Spleen (tissue), 7 donors: ENCODE results near the gene CXCL16.

Experiments used
- POLR2A ChIP-seq, 3 donors: fragments of 450-650 bp; IDR thresholded peaks; one replicate each; pipeline ENCODE4 v1.5.1; 2017; ENCODE audit warnings: antibody characterized with exemption in 3 of 3, mild to moderate bottlenecking in 1 of 3
- TF ChIP-seq, protein P1 (sequence below), 11 experiments: fragments of 200-600 bp in 7 of 11; fragments of 450-650 bp in 4 of 11; sonication (generic) in 4 of 11; IDR thresholded peaks in 8 of 11; conservative IDR thresholded peaks in 3 of 11; 1 replicate in 7 of 11; 2 replicates in 4 of 11; pipeline versions ENCODE4 v1.4.0 to v1.8.0; 2016 to 2021; ENCODE audit warnings: antibody characterized with exemption in 11 of 11, inconsistent platforms in 4 of 11, mild to moderate bottlenecking in 1 of 11
- donor health status: DM: no; HTN: no; CAD: no; lungs with moderate emphysema.
- donor health status: DM: no; HTN: no; CAD: no.
- donor health status: DM: no; HTN: no; CAD: no.

DNA sequence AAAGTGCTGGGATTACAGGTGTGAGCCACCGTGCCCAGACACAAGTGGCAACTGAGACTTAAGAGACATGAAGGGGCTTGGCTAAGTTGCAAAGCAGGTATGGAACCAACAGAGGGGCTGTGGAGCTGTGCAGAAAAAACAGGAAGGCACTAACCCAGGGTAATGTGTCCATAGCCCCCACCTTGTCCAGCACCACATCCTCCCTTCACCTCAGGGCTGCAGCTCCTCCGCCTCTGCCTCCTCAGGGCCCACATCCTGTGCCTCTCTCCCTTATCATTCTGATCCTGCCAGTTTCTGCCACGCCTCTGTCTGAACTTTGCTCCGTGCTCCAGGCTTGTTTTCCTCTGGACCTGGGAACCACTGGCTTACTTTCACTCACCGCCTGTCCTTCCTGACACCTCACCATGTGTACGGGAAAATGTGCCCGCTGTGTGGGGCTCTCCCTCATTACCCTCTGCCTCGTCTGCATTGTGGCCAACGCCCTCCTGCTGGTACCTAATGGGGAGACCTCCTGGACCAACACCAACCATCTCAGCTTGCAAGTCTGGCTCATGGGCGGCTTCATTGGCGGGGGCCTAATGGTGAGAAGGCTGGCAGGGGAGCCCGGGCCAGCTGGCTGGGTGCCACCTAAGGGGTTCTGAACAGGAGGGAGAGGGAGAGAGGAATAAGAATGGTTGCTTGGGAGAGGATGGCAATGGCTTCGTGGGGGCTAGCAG, 31.9 kb upstream of the CXCL16 start, which contains the start of gene TM4SF5:
- TF ChIP-seq, protein P1, sequence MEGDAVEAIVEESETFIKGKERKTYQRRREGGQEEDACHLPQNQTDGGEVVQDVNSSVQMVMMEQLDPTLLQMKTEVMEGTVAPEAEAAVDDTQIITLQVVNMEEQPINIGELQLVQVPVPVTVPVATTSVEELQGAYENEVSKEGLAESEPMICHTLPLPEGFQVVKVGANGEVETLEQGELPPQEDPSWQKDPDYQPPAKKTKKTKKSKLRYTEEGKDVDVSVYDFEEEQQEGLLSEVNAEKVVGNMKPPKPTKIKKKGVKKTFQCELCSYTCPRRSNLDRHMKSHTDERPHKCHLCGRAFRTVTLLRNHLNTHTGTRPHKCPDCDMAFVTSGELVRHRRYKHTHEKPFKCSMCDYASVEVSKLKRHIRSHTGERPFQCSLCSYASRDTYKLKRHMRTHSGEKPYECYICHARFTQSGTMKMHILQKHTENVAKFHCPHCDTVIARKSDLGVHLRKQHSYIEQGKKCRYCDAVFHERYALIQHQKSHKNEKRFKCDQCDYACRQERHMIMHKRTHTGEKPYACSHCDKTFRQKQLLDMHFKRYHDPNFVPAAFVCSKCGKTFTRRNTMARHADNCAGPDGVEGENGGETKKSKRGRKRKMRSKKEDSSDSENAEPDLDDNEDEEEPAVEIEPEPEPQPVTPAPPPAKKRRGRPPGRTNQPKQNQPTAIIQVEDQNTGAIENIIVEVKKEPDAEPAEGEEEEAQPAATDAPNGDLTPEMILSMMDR (IDR thresholded peaks at IDR 0.05 in 8 of 11, conservative IDR thresholded peaks at IDR 0.05 in 3 of 11) = no peak
- no peak for TF ChIP-seq POLR2A (IDR thresholded peaks at IDR 0.05)
